Measurements from ENCODE around the gene GUCY1A1.

GUCY1A1 gene

GRCh38 chr4:155687380-155687982, 20.8 kb downstream of the GUCY1A1 start:
- Histone ChIP-seq H3K4me1 (ENCODE audit: insufficient read depth, poor library complexity, severe bottlenecking) (no peaks in the 10 kb centered on the region), H3K36me3 (ENCODE audit: low read depth) (no peaks in the 10 kb centered on the region), H3K27ac (ENCODE audit: poor library complexity, severe bottlenecking) (no peak overlapping the region), H3K27me3 (ENCODE audit: insufficient read depth, poor library complexity, severe bottlenecking) (no peaks in the 10 kb centered on the region), H3K4me3 (ENCODE audit: severe bottlenecking) (no peak overlapping the region), H3K9me3 (ENCODE audit: severe bottlenecking) (no peaks in the 10 kb centered on the region)
- DNase-seq (ENCODE audit: low spot score) = no peak
- ATAC-seq (ENCODE audit: low read depth) = no peak
- no peak for TF ChIP-seq CTCF (IDR thresholded peaks at IDR 0.05; ENCODE audit: poor library complexity, severe bottlenecking)

GRCh38 chr4:155688211-155688610, 21.6 kb downstream of the GUCY1A1 start:
- no peak for DNase-seq (ENCODE audit: low spot score)
- Histone ChIP-seq H3K4me1 (ENCODE audit: insufficient read depth, poor library complexity, severe bottlenecking) (no peaks in the 10 kb centered on the region), H3K27ac (ENCODE audit: poor library complexity, severe bottlenecking) (no peak overlapping the region), H3K36me3 (ENCODE audit: low read depth) (no peaks in the 10 kb centered on the region), H3K9me3 (ENCODE audit: severe bottlenecking) (no peaks in the 10 kb centered on the region), H3K27me3 (ENCODE audit: insufficient read depth, poor library complexity, severe bottlenecking) (no peaks in the 10 kb centered on the region), H3K4me3 (ENCODE audit: severe bottlenecking) (no peak overlapping the region)
- no peak for TF ChIP-seq CTCF (IDR thresholded peaks at IDR 0.05; ENCODE audit: poor library complexity, severe bottlenecking)
- no peak for ATAC-seq (ENCODE audit: low read depth)

- no peak for ATAC-seq (ENCODE audit: low read depth)
- Histone ChIP-seq H3K9me3 (ENCODE audit: severe bottlenecking) (no peaks in the 10 kb centered on the region), H3K27me3 (ENCODE audit: insufficient read depth, poor library complexity, severe bottlenecking) (no peaks in the 10 kb centered on the region), H3K36me3 (ENCODE audit: low read depth) (no peaks in the 10 kb centered on the region), H3K4me3 (ENCODE audit: severe bottlenecking) (no peak overlapping the region), H3K27ac (ENCODE audit: poor library complexity, severe bottlenecking) (no peak overlapping the region), H3K4me1 (ENCODE audit: insufficient read depth, poor library complexity, severe bottlenecking) (no peaks in the 10 kb centered on the region)
- no peak for TF ChIP-seq CTCF (IDR thresholded peaks at IDR 0.05; ENCODE audit: poor library complexity, severe bottlenecking)
- DNase-seq (ENCODE audit: low spot score) = no peak
Measured at GRCh38 chr4:155688860-155689259, 22.2 kb downstream of the GUCY1A1 start.

- no peaks in the 10 kb centered on the region for H3K9me3 ChIP-seq (ENCODE audit: severe bottlenecking)
- H3K36me3 ChIP-seq (ENCODE audit: low read depth) = no peaks in the 10 kb centered on the region
- no peak for TF ChIP-seq CTCF (IDR thresholded peaks at IDR 0.05; ENCODE audit: poor library complexity, severe bottlenecking)
- DNase-seq (ENCODE audit: low spot score) (no peak), ATAC-seq (ENCODE audit: low read depth) (no peak)
- no peak overlapping the region for H3K27ac ChIP-seq (ENCODE audit: poor library complexity, severe bottlenecking)
- no peaks in the 10 kb centered on the region for H3K27me3 ChIP-seq (ENCODE audit: insufficient read depth, poor library complexity, severe bottlenecking)
- no peaks in the 10 kb centered on the region for H3K4me1 ChIP-seq (ENCODE audit: insufficient read depth, poor library complexity, severe bottlenecking)
- H3K4me3 ChIP-seq (ENCODE audit: severe bottlenecking) = no peak overlapping the region
Measured at GRCh38 chr4:155690044-155690837, 23.6 kb downstream of the GUCY1A1 start.

GRCh38 chr4:155692361-155692760, 25.7 kb downstream of the GUCY1A1 start:
- no peak for ATAC-seq (ENCODE audit: low read depth)

More at GRCh38 chr4:155692361-155692760, 25.7 kb downstream of the GUCY1A1 start:
- Histone ChIP-seq H3K36me3 (ENCODE audit: low read depth) (no peaks in the 10 kb centered on the region), H3K9me3 (ENCODE audit: severe bottlenecking) (no peaks in the 10 kb centered on the region), H3K27ac (ENCODE audit: poor library complexity, severe bottlenecking) (no peak overlapping the region), H3K4me1 (ENCODE audit: insufficient read depth, poor library complexity, severe bottlenecking) (no peaks in the 10 kb centered on the region), H3K27me3 (ENCODE audit: insufficient read depth, poor library complexity, severe bottlenecking) (no peaks in the 10 kb centered on the region), H3K4me3 (ENCODE audit: severe bottlenecking) (no peak overlapping the region)
- no peak for DNase-seq (ENCODE audit: low spot score)
- TF ChIP-seq CTCF (IDR thresholded peaks at IDR 0.05; ENCODE audit: poor library complexity, severe bottlenecking) = no peak

Measured in RWPE2 (cell line).